Measurements from ENCODE around the gene VEPH1.

GRCh38 chr3:157327018-157327417 lies 176.2 kb downstream of the VEPH1 start:
- TF ChIP-seq, protein P1, sequence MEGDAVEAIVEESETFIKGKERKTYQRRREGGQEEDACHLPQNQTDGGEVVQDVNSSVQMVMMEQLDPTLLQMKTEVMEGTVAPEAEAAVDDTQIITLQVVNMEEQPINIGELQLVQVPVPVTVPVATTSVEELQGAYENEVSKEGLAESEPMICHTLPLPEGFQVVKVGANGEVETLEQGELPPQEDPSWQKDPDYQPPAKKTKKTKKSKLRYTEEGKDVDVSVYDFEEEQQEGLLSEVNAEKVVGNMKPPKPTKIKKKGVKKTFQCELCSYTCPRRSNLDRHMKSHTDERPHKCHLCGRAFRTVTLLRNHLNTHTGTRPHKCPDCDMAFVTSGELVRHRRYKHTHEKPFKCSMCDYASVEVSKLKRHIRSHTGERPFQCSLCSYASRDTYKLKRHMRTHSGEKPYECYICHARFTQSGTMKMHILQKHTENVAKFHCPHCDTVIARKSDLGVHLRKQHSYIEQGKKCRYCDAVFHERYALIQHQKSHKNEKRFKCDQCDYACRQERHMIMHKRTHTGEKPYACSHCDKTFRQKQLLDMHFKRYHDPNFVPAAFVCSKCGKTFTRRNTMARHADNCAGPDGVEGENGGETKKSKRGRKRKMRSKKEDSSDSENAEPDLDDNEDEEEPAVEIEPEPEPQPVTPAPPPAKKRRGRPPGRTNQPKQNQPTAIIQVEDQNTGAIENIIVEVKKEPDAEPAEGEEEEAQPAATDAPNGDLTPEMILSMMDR (IDR thresholded peaks at IDR 0.05; ENCODE audit: insufficient read depth, low read length, poor library complexity, severe bottlenecking): no peak
- no peak for TF ChIP-seq EZH2phosphoT487 (conservative IDR thresholded peaks at IDR 0.05; ENCODE audit: low read length)

Measured in SU-DHL-6 (cell line).